GM21717 (cell line): ENCODE measurements around the gene INMT.

Experiments used
- ATAC-seq: cut with Tn5 transposase; IDR thresholded peaks from one replicate; pipeline ENCODE4 v1.9.1; 2021; ENCODE audit warnings: mild to moderate bottlenecking, moderate library complexity; ENCODE audit not compliant: unreplicated experiment

The INMT gene

DNA sequence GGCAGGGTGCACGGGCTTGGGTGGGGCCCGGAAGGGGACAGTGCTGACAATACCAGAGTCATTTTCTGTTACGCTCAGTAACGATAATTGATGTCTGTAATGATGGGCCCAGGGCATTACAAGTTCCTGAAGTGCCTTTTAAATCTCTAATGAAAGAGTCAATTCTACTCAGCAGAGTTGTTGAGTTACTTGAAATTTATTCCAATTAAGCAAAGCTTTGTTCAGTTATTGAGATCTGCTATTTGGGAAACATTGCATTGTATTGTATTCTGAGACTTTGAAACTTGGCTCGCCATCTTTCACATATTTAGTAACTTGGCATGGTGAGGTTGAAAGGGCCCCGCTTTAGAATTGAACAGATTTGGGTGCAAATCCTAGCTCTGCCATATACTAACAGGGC is 54.0 kb downstream of the INMT start:
- no peak for ATAC-seq
